Activated naive CD8-positive, alpha-beta T cell treated with anti-CD3 and anti-CD28 coated beads, Interleukin-2, amount 50 U/mL, for 16 hours (primary cell): ENCODE results near the gene PLOD3.
A peak's percentile ranks its signal among the peaks of the same experiment; 100 is the strongest.

Experiments used
- DNase-seq: peaks from one replicate; pipeline ENCODE4 v3.0.0-alpha.2; 2020; ENCODE audit warnings: low read depth, low spot score

Gene PLOD3

DNA sequence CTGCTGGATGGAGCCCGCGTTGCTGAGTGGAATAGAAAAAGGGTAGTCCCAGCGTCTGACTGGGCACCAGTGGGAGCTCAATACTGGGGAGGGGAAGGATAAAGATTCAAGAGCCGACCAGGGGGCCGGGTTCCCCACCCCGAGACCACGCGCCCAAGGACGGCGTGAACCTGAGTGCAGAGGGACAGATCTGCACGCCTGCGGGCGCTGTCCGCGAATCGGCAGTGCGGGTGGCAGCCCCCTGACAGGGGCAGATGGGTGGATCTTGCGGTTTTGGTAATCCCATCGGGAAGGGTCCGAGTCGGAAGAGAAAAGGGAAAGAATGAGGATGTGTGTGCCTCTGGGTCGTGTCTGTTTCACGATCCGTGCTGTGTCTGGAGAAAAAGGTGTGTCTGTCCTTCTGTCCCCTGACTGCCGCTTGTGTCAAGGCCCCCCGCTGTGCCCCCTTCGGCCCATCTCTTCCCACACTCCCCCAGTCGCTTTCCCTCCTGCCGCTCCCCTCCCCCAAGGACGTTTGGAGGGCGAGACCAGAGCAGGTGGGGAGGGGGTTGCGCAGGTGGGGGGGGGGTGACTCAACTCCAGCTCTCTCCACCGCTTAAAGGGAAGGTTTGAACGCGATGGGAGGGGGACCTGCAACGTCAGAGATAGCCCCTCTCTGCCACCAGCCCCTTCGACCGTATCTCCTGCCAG is 51.3 kb downstream of the PLOD3 start:
- no peak for DNase-seq

DNA sequence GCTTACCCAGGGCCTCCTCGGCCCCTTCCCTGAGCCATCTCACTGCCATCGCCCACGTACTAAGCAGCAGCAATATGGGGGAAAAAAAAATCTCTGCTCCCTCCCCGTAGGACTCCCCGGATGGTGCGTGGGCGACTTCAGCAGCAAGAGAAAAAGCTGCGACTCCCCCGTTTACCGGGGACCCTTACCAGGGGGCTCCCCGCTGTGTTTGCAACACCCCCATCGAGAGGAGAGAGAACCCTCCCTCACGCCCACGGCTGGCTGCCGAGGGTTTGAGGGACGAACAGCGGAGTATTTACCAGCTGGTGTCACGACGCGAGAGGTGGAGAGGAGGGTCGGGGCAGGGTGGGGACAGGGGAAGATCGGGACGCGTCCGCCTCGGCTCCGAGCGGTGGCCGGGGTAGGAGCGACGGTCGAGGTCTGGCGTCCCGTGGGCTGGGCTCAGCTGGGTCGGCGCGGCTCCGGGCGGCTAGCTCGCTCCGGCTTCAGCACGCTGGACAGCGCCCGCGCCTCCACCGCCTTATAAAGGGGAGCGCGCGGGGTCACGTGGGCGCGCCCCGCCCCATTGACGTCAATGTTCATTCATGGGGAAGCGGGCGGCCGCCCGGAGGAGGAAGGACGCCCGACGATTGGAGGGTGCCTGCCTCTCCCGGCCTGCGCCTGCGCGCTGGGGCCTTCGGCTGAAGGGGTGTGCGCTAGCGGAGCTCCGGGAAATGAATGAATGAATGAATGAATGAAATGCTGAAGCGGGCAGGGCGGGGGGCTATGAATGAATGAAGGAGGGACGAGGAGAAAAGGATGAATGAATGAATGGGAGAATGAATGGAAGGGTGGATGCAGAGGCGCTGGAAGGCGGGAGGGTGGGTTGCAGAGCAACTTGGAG is 52.1 kb downstream of the PLOD3 start, which contains the start of gene VGF:
TSS of gene VGF (minus strand) at position 495 of the 883 bp plus-strand sequence. CDS start 726 bp downstream, outside the sequence.
- peak; percentile 73 for DNase-seq

DNA sequence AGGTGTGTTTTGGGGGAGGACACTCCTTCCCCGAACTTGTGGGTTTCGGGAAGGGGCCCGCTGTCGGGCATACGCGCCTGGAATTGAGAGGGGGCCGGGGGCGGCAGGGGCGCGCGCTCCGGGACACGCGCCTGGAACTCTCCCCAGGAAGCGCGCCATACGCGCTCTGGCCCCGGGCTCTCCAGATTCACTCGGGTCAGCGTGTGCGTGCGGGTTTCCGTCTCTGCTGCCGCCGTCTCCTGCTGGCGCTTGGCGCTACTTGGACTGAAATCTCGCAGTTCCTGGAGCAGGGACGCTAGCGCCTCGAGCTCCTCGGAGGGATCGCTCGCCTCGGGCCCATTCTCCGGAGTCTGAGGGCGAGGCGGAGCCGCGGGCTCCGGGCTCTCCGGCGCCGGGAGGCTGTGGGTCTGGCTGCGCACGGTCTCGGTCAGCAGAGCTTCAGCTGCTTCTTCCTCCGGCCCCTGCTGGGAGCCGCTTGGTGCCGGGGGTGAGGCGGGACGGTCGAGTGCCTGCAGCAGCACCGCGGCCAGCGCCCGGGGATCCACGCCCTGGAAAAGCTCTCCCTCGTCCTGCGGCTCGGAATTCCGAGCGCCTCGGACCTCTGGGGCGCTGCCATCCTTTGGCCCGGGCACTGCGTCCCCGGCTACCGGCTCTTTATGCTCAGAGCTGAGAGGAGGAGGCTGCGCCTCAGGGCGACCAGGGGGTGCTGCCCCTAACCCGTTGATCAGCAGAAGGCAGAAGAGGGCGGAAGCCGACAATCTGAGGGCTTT is 53.1 kb downstream of the PLOD3 start:
- no peak for DNase-seq

DNA sequence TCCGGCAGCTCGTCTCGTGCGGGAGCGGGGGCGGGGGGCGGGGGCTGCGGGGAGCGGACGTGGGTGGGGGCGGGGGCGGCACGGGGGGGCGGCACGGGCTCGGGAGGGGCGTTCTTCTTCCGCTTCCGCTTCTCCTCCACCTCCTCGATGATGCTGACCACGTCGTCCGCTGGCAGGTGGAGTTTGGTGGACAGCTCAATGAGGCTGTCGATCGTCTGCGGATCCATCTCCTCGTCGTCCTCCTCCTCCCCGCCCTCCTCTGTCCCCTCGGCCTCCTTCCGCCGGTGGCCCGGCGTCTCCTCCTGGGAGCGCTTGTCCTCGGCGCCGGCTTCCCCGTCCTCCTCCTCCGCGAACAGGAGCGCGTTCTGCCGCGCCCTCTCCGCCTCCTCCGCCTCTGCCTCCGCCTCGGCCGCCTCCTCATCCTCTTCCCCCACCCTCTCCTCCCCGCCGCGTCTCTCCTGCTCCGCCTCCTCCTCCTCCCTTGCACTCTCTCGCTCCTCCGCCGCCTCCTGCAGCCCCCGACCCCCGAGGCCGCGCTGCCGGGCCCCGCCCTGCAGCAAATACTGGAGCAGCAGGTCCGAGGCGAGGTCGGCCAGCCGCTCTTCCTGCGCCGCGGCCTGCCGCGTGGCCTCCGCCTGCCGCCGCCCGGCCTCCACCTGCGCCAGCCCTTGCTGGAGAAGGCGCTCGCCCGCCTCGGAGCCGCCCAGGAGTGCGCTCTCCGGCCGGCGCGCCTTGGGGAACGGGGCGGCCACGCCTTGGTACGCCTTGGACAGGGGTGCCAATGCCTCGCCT is 53.9 kb downstream of the PLOD3 start:
- no peak for DNase-seq

GRCh38 chr7:101162551-101163278 is 54.7 kb downstream of the PLOD3 start:
- no peak for DNase-seq

- no peak for DNase-seq
Measured at GRCh38 chr7:101161692-101162471, 55.5 kb downstream of the PLOD3 start.

- DNase-seq: no peak
Measured at GRCh38 chr7:101160910-101161309, 56.5 kb downstream of the PLOD3 start.

GRCh38 chr7:101159696-101160674 is 57.4 kb downstream of the PLOD3 start:
- no peak for DNase-seq

- DNase-seq: no peak
Measured at GRCh38 chr7:101156866-101157589, 60.4 kb downstream of the PLOD3 start.

DNA sequence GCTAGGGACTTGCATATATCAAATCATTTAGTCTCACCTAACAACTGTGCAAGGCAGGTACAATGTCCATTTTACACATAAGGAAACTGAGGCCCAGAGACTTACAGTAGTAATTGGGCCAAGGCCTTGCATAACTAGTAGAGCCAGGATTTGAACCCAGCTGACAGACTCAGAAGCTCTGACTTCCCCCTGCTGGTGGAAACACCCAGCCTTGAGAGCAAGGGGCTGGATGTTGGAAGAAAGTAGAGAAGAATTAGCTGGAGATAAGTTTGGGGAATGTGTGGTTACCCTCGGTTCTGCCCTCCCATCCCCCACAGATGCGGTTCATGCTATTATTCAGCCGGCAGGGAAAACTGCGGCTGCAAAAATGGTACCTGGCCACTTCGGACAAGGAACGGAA is 61.1 kb downstream of the PLOD3 start:
- DNase-seq: no peak
